ENCODE measurements around the gene DBNL. TPM values are rescaled to one million over a fixed set of nuclear protein-coding genes. Genes with fewer than 3 reads are reported as not detected.

DBNL gene
- total and polyA plus RNA-seq, 2 donors (not counting 1 experiment from before 2014, with no cell fraction given), result 335 to 386 TPM

DNA sequence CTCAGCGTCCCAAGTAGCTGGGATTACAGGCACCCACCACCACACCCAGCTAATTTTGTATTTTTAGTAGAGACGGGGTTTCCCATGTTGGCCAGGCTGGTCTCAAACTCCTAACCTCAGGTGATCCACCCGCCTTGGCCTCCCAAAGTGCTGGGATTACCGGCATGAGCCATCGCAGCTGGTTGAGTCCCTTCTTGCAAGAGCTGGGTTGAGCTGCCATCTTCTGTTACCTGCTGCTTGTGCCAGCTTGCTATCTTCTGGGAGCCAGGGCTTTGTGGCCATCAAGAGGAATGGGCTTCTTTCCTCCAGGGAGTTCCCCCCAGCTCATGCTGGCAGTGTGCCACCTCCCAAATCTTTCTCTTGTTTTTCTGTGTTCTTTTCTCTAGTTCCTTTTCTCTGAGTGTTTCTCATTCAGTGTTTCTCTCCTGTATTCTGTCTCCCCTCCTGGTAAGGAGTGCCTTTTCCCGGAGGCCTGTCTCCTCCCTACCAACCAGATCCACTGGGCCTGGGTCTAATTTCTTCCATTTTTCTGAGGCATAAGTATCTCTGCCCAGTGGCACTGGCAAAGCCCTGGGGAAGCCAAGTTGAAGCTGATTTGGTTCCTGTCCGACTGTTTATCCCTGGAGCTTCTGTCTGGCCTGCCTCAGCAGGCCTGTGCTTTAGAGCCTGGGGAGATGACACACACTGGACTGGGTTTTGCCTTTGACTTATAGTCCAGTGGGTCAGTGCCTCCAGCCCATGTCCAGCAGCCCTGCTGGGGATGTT, 3.7 kb downstream of the DBNL start:
- ATAC-seq (ENCODE audit: low read depth) (no peak), DNase-seq (no peak)
- Histone ChIP-seq H3K27me3 (replicated peaks in 1 of 4; ENCODE audit: control extremely low read depth in 1 of 4, control insufficient read depth in 3 of 4, insufficient read depth in 4 of 4, low read length in 3 of 4) (no peaks in the 10 kb centered on the region), H3K9me3 (ENCODE audit: control extremely low read depth in 1 of 3, control insufficient read depth in 2 of 3, insufficient read depth in 1 of 3, low read length in 2 of 3) (no peaks in the 10 kb centered on the region), H3K4me1 (ENCODE audit: control insufficient read depth in 2 of 2, insufficient read depth in 2 of 2, low read length in 2 of 2) (peaks cover 76 to 86% of the 10 kb centered on the region in 2 donors), H3K4me3 (ENCODE audit: control extremely low read depth in 1 of 5, extremely low read depth in 1 of 5, insufficient read depth in 1 of 5, low read depth in 2 of 5, low read length in 4 of 5) (no peak overlapping the region), H3K36me3 (replicated peaks in 1 of 2; ENCODE audit: control extremely low read depth in 1 of 2, control insufficient read depth in 1 of 2, extremely low read depth in 1 of 2, insufficient read depth in 2 of 2, low read length in 1 of 2) (peaks cover 0 to 55% of the 10 kb centered on the region in 2 experiments), H3K9ac (ENCODE audit: low read length) (no peak overlapping the region), H3K27ac (ENCODE audit: low read length in 2 of 2) (peak overlapping the region; percentile 25 to 96), H4K20me1 (ENCODE audit: control insufficient read depth, insufficient read depth, low read length, poor library complexity, severe bottlenecking) (peaks cover 72% of the 10 kb centered on the region), H2AFZ (ENCODE audit: insufficient read depth, low read depth, low read length, poor library complexity, severe bottlenecking) (no peak overlapping the region), H3K79me2 (ENCODE audit: control insufficient read depth, insufficient read depth, low read length) (peaks cover 95% of the 10 kb centered on the region), H3K4me2 (replicated peaks; ENCODE audit: low read depth, low read length, poor library complexity, severe bottlenecking) (peak overlapping the region; percentile 93)
- Mint-ChIP-seq H3K4me1 (peaks cover 84% of the 10 kb centered on the region), H3K27ac (peak overlapping the region; percentile 79), H3K27me3 (no peaks in the 10 kb centered on the region), H3K9me3 (ENCODE audit: insufficient read depth) (no peaks in the 10 kb centered on the region), H3K4me3 (peak overlapping the region; percentile 38)
- ChIA-PET CTCF (interaction anchor here (2.1 to 2.8 kb wide), 2 partner anchors 10 to 13 kb away, joined by 6 to 17 read pairs; no protein-coding TSS in a partner anchor), POLR2A (interaction anchor here (0.6 to 2.7 kb wide), 2 partner anchors 11 to 33 kb away, joined by 6 to 18 read pairs; no protein-coding TSS in a partner anchor)
- TF ChIP-seq, protein P1, sequence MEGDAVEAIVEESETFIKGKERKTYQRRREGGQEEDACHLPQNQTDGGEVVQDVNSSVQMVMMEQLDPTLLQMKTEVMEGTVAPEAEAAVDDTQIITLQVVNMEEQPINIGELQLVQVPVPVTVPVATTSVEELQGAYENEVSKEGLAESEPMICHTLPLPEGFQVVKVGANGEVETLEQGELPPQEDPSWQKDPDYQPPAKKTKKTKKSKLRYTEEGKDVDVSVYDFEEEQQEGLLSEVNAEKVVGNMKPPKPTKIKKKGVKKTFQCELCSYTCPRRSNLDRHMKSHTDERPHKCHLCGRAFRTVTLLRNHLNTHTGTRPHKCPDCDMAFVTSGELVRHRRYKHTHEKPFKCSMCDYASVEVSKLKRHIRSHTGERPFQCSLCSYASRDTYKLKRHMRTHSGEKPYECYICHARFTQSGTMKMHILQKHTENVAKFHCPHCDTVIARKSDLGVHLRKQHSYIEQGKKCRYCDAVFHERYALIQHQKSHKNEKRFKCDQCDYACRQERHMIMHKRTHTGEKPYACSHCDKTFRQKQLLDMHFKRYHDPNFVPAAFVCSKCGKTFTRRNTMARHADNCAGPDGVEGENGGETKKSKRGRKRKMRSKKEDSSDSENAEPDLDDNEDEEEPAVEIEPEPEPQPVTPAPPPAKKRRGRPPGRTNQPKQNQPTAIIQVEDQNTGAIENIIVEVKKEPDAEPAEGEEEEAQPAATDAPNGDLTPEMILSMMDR (IDR thresholded peaks at IDR 0.05), result no peak
- no peak for TF ChIP-seq EZH2 (IDR thresholded peaks at IDR 0.05; ENCODE audit: borderline replicate concordance, insufficient read depth, low read depth, low read length, poor library complexity, severe bottlenecking)
- WGBS (ENCODE audit: insufficient coverage), result 89% methylated on average over 6 of the region's 7 CpGs
- intact Hi-C loops (cut with micrococcal nuclease), result loop anchor here (10.0 kb wide), 1 partner anchor 977 kb away; no protein-coding TSS in a partner anchor
